Measurements from ENCODE around the gene HEXD.

GRCh38 chr17:82457073-82457928 lies 39.2 kb downstream of the HEXD start:
- no peak for TF ChIP-seq HDGF (IDR thresholded peaks at IDR 0.05; ENCODE audit: borderline replicate concordance)
- TF ChIP-seq ELF4 (IDR thresholded peaks at IDR 0.05): no peak
- TF ChIP-seq SUZ12 (IDR thresholded peaks at IDR 0.05): no peak
- TF ChIP-seq FOXA1 (IDR thresholded peaks at IDR 0.05): no peak
- no peak for TF ChIP-seq ZNF384 (IDR thresholded peaks at IDR 0.05)
- TF ChIP-seq BHLHE40 (IDR thresholded peaks at IDR 0.05; ENCODE audit: borderline replicate concordance): no peak
- no peak for TF ChIP-seq FOXM1 (IDR thresholded peaks at IDR 0.05; ENCODE audit: borderline replicate concordance)
- no peak for TF ChIP-seq CTBP1 (IDR thresholded peaks at IDR 0.05; ENCODE audit: borderline replicate concordance)
- TF ChIP-seq L3MBTL2 (conservative IDR thresholded peaks at IDR 0.05): no peak
- TF ChIP-seq ARNT (IDR thresholded peaks at IDR 0.05): no peak

Measured in HEK293T (cell line).